ENCODE data around the gene FANCI.

DNA sequence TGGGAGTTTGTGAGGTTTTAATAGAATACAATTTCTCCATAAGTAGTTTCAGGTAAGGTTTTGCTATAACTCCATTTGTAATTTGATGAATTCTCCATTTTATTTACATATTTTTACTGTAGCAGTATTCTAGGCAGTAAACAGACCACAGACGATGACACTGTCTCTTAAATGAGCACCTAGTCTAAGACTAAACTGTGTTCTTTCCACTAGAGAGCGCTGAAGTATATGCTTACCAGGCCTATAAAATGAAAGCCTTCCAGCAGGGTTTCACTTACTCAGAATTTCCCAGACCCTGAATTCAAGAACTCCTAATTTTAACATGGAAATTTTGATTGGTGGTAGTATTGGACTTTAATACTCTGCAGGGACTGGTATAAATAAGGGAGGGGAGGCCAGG is 49.2 kb downstream of the FANCI start:
- TF ChIP-seq, protein P1, sequence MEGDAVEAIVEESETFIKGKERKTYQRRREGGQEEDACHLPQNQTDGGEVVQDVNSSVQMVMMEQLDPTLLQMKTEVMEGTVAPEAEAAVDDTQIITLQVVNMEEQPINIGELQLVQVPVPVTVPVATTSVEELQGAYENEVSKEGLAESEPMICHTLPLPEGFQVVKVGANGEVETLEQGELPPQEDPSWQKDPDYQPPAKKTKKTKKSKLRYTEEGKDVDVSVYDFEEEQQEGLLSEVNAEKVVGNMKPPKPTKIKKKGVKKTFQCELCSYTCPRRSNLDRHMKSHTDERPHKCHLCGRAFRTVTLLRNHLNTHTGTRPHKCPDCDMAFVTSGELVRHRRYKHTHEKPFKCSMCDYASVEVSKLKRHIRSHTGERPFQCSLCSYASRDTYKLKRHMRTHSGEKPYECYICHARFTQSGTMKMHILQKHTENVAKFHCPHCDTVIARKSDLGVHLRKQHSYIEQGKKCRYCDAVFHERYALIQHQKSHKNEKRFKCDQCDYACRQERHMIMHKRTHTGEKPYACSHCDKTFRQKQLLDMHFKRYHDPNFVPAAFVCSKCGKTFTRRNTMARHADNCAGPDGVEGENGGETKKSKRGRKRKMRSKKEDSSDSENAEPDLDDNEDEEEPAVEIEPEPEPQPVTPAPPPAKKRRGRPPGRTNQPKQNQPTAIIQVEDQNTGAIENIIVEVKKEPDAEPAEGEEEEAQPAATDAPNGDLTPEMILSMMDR (conservative IDR thresholded peaks at IDR 0.05; ENCODE audit: low read depth, low read length) = peak; percentile 21; the same call in 1 of the 2 replicates
- TF ChIP-seq EZH2 (IDR thresholded peaks at IDR 0.05; ENCODE audit: borderline replicate concordance, low read depth, low read length, poor library complexity, severe bottlenecking) = no peak
